ENCODE measurements around the gene AMFR. TPM values are rescaled to one million over a fixed set of nuclear protein-coding genes. Genes with fewer than 3 reads are reported as not detected.
"Not testable (repeated sequence)": the region's sequence is repeated elsewhere in the genome, so short reads cannot be mapped to it uniquely, and the experiment has no call there.

AMFR gene
- total and polyA plus RNA-seq, 10 donors: 48.1 to 249 (median 99.3) TPM

DNA sequence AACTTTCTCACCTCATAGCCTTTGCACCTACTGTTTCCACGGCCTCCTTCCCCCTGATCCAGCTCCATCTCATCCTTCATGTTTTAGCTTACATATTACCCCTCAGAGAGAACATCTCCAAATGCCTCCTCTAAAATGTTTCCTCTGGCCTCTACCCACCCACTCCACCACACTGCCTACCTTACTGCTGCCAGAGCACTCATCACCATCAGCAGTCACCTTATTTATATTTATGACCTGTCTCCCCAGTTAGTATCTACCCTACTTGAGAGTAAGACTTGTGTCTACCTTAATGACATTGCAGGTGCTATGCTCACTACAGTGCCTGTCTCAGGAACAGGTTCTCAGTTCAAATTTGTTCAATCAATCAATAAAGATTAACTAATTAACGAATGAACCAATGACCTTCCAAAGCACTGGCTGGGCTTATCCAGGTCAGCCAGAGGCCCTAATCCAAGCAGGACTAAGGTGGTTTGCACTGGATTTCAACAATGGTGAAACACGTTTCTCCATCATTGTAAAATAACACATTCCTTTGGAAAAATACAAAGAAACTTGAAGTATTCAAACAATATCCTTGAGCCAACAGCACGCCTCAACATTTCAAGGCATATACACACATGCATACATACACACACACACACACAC lies 41.1 kb downstream of the AMFR start:
- H3K36me3 ChIP-seq: peaks cover 10 to 100% (median 89%) of the 10 kb centered on the region in 6 donors
- no peak for TF ChIP-seq POLR2AphosphoS5 (IDR thresholded peaks at IDR 0.05)
- TF ChIP-seq, protein P1, sequence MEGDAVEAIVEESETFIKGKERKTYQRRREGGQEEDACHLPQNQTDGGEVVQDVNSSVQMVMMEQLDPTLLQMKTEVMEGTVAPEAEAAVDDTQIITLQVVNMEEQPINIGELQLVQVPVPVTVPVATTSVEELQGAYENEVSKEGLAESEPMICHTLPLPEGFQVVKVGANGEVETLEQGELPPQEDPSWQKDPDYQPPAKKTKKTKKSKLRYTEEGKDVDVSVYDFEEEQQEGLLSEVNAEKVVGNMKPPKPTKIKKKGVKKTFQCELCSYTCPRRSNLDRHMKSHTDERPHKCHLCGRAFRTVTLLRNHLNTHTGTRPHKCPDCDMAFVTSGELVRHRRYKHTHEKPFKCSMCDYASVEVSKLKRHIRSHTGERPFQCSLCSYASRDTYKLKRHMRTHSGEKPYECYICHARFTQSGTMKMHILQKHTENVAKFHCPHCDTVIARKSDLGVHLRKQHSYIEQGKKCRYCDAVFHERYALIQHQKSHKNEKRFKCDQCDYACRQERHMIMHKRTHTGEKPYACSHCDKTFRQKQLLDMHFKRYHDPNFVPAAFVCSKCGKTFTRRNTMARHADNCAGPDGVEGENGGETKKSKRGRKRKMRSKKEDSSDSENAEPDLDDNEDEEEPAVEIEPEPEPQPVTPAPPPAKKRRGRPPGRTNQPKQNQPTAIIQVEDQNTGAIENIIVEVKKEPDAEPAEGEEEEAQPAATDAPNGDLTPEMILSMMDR (IDR thresholded peaks at IDR 0.05 in 8 of 11, conservative IDR thresholded peaks at IDR 0.05 in 3 of 11): no peak
- TF ChIP-seq POLR2A (IDR thresholded peaks at IDR 0.05): no peak
- H3K4me1 ChIP-seq: no peaks in the 10 kb centered on the region
- no peaks in the 10 kb centered on the region for H3K27me3 ChIP-seq (replicated peaks in 1 of 7)
- WGBS, 5 donors: 94 to 99% (median 95%) methylated on average over 4 of the region's 4 CpGs
- no peak for DNase-seq
- H3K4me3 ChIP-seq: no peak overlapping the region
- H3K27ac ChIP-seq: no peak overlapping the region
- intact Hi-C loops (cut with DNase I; ENCODE audit: low total_unique reads): no loop called here
- H3K9me3 ChIP-seq: peaks cover 4 to 37% (median 26%) of the 10 kb centered on the region in 8 donors

GRCh38 chr16:56382901-56383355 lies 42.4 kb downstream of the AMFR start:
- Histone ChIP-seq H3K9me3 (peaks cover 4 to 42% (median 26%) of the 10 kb centered on the region in 8 donors), H3K27me3 (replicated peaks in 1 of 7) (no peaks in the 10 kb centered on the region), H3K4me3 (no peak overlapping the region), H3K27ac (no peak overlapping the region), H3K36me3 (peaks cover 5 to 100% (median 84%) of the 10 kb centered on the region in 6 donors), H3K4me1 (no peaks in the 10 kb centered on the region)
- TF ChIP-seq POLR2AphosphoS5 (IDR thresholded peaks at IDR 0.05) (no peak), POLR2A (IDR thresholded peaks at IDR 0.05) (no peak)
- TF ChIP-seq, protein P1 (IDR thresholded peaks at IDR 0.05 in 8 of 11, conservative IDR thresholded peaks at IDR 0.05 in 3 of 11): no peak
- no peak for DNase-seq
- intact Hi-C loops (cut with DNase I; ENCODE audit: low total_unique reads): no loop called here
- WGBS, 5 donors: 87 to 94% (median 93%) methylated on average over 5 of the region's 5 CpGs

DNA sequence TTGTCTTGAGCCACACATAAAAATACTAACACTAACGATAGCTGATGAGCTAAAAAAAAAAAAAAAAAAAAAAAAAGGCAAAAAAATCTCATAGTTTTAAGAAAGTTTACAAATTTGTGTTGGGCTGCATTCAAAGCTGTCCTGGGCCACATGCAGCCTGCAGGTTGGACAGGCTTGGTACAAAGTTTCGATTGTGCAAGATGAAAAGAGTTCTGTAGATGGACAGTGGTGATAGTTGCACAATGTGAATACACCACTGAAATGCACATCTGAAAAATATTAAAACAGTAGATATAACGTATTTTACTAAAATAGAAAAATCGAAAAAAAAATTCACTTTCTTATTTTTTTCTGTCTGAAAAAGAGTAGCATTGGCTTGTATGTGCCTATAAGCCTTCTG lies 42.9 kb downstream of the AMFR start:
- H3K4me1 ChIP-seq: no peaks in the 10 kb centered on the region
- WGBS, 5 donors: 95 to 98% (median 96%) methylated on average over 4 of the region's 4 CpGs
- no peak overlapping the region for H3K27ac ChIP-seq
- TF ChIP-seq POLR2A (IDR thresholded peaks at IDR 0.05) (no peak), POLR2AphosphoS5 (IDR thresholded peaks at IDR 0.05) (no peak)
- TF ChIP-seq, protein P1 (IDR thresholded peaks at IDR 0.05 in 8 of 11, conservative IDR thresholded peaks at IDR 0.05 in 3 of 11): no peak
- peaks cover 4 to 42% (median 26%) of the 10 kb centered on the region in 8 donors for H3K9me3 ChIP-seq
- no peaks in the 10 kb centered on the region for H3K27me3 ChIP-seq (replicated peaks in 1 of 7)
- intact Hi-C loops (cut with DNase I; ENCODE audit: low total_unique reads): no loop called here
- DNase-seq: no peak
- H3K36me3 ChIP-seq: peaks cover 5 to 100% (median 80%) of the 10 kb centered on the region in 6 donors
- no peak overlapping the region for H3K4me3 ChIP-seq

GRCh38 chr16:56380778-56381485 lies 44.4 kb downstream of the AMFR start:
- DNase-seq; H3K4me1 ChIP-seq; H3K27ac ChIP-seq; H3K27me3 ChIP-seq (replicated peaks in 1 of 7); H3K4me3 ChIP-seq; intact Hi-C loops (cut with DNase I; ENCODE audit: low total_unique reads): not testable (repeated sequence)
- Histone ChIP-seq H3K36me3 (peaks cover 5 to 90% (median 71%) of the 10 kb centered on the region in 6 donors), H3K9me3 (peaks cover 4 to 42% (median 26%) of the 10 kb centered on the region in 8 donors)
- 89 to 97% (median 95%) methylated on average over 3 of the region's 3 CpGs for WGBS, 5 donors

- Histone ChIP-seq H3K9me3 (peaks cover 4 to 42% (median 26%) of the 10 kb centered on the region in 8 donors), H3K36me3 (peaks cover 5 to 86% (median 57%) of the 10 kb centered on the region in 6 donors)
- H3K27me3 ChIP-seq (replicated peaks in 1 of 7); DNase-seq; H3K4me3 ChIP-seq; H3K27ac ChIP-seq; H3K4me1 ChIP-seq; intact Hi-C loops (cut with DNase I; ENCODE audit: low total_unique reads): not testable (repeated sequence)
- WGBS, 5 donors: 84 to 99% (median 95%) methylated on average over 6 of the region's 6 CpGs
Observed at GRCh38 chr16:56379044-56379443, 46.3 kb downstream of the AMFR start.

DNA sequence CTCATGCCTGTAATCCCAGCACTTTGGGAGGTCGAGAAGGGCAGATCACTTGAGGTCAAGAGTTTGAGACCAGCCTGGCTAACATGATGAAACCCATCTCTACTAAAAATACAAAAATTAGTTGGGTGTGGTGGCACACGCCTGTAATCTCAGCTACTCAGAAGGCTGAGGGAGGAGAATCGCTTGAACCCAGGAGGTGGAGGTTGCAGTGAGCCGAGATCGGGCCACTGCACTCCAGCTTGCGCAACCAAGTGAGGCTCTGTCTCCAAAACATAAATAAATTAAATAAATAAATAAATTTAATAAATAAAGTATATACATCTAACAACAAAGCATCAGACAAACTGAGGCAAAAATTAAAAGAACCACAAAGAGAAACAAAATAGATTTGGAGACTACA lies 49.6 kb downstream of the AMFR start:
- H3K27ac ChIP-seq; H3K4me3 ChIP-seq; DNase-seq; H3K27me3 ChIP-seq (replicated peaks in 1 of 7); intact Hi-C loops (cut with DNase I; ENCODE audit: low total_unique reads): not testable (repeated sequence)
- Histone ChIP-seq H3K36me3 (peaks cover 0 to 86% (median 34%) of the 10 kb centered on the region in 6 donors), H3K9me3 (peaks cover 4 to 20% (median 12%) of the 10 kb centered on the region in 8 donors), H3K4me1 (peaks cover 5 to 23% (median 12%) of the 10 kb centered on the region in 6 donors)
- 92 to 99% (median 94%) methylated on average over 6 of the region's 6 CpGs for WGBS, 5 donors

Data from spleen (tissue), 11 donors.